ENCODE data around the gene TBC1D22B. TPM values are rescaled to one million over a fixed set of nuclear protein-coding genes. Genes with fewer than 3 reads are reported as not detected.

The TBC1D22B gene
- total and polyA plus RNA-seq, 2 of the 13 experiments (the other 11 are each of a cell fraction or from before 2014, with no cell fraction given) = 9.7 to 12.9 TPM

DNA sequence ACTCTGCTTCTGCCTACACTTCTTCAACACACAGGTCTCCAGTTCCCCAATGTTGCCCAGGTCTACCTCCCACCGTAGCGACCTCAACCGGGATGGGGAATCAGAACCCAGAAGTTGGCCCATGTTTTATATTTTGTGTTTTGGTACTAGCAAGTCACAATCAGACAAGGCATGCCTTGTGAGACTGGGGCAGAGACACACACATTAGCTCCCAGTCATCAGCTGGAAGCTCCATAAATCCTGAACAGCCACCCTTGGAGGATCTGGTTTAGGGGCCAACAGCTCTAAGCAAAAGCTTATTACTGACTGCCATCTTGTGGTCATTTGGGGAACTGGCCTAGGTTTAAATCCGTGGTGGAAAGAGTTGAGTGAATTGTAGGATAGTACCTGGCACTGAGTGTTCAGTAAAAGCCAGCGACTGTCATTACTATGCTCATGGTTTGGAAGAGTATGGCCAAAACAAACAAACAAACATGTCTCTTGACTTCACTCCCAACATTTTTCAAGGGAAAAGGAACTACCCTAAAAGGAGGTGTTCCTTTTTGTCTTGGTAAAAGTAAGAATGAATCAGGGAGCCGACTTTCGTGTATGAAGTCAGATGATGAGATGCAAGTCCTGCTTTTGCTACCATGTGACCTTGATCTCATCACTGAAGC, 47.1 kb upstream of the TBC1D22B start (continued):
- TF ChIP-seq, protein P1, sequence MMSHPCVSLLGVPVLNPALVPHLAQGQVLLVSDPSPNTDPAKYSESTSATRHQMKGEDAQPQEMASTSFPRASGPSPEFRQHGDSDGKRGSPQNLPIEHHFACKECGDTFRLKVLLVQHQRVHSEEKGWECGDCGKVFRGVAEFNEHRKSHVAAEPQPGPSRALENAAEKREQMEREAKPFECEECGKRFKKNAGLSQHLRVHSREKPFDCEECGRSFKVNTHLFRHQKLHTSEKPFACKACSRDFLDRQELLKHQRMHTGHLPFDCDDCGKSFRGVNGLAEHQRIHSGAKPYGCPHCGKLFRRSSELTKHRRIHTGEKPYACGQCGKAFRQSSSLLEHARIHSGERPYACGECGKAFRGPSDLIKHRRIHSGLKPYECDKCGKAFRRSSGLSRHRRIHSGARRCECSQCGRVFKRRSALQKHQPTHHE (CRISPR knock-in tag; IDR thresholded peaks at IDR 0.05; ENCODE audit: borderline replicate concordance) = no peak
- TF ChIP-seq ZXDC (CRISPR knock-in tag; IDR thresholded peaks at IDR 0.05) (no peak), TEAD3 (CRISPR knock-in tag; optimal IDR thresholded peaks at IDR 0.05; ENCODE audit: borderline replicate concordance) (peak; percentile 20), ZNF121 (CRISPR knock-in tag; IDR thresholded peaks at IDR 0.05) (peak; percentile 91), REPIN1 (CRISPR knock-in tag; IDR thresholded peaks at IDR 0.05; ENCODE audit: borderline replicate concordance, low read depth) (peak; percentile 39; the same call in 1 of the 2 replicates), MAFG (CRISPR knock-in tag; IDR thresholded peaks at IDR 0.05) (no peak), POGK (CRISPR knock-in tag; conservative IDR thresholded peaks at IDR 0.05) (no peak), RXRB (CRISPR knock-in tag; IDR thresholded peaks at IDR 0.05; ENCODE audit: borderline replicate concordance) (peak; percentile 34; the same call in 1 of the 2 replicates), SMARCE1 (IDR thresholded peaks at IDR 0.05; ENCODE audit: borderline replicate concordance) (no peak), GABPB1 (CRISPR knock-in tag; IDR thresholded peaks at IDR 0.05) (no peak), FOXK1 (CRISPR knock-in tag; IDR thresholded peaks at IDR 0.05; ENCODE audit: borderline replicate concordance, low read depth) (no peak), BHLHE40 (IDR thresholded peaks at IDR 0.05; ENCODE audit: low read length) (peak; percentile 17; the same call in 1 of the 2 replicates), IRF2 (CRISPR knock-in tag; IDR thresholded peaks at IDR 0.05) (peak; percentile 46; the same call in 1 of the 2 replicates), ZNF12 (CRISPR knock-in tag; IDR thresholded peaks at IDR 0.05) (no peak), JARID2 (CRISPR knock-in tag; IDR thresholded peaks at IDR 0.05; ENCODE audit: insufficient replicate concordance) (no peak), SAP130 (CRISPR knock-in tag; IDR thresholded peaks at IDR 0.05; ENCODE audit: low read depth) (peak; percentile 33; the same call in 1 of the 2 replicates), MED8 (CRISPR knock-in tag; IDR thresholded peaks at IDR 0.05; ENCODE audit: insufficient replicate concordance) (no peak), CTCF (CRISPR knock-in tag; IDR thresholded peaks at IDR 0.05) (peak; percentile 98), PHF21A (CRISPR knock-in tag; IDR thresholded peaks at IDR 0.05) (0 out of 2 replicates have a peak, but pooled peaks have one; percentile 42), RAD21 (CRISPR knock-in tag; IDR thresholded peaks at IDR 0.05) (peak; percentile 99), ZNF713 (CRISPR knock-in tag; IDR thresholded peaks at IDR 0.05) (no peak)
- TF ChIP-seq, protein P2, sequence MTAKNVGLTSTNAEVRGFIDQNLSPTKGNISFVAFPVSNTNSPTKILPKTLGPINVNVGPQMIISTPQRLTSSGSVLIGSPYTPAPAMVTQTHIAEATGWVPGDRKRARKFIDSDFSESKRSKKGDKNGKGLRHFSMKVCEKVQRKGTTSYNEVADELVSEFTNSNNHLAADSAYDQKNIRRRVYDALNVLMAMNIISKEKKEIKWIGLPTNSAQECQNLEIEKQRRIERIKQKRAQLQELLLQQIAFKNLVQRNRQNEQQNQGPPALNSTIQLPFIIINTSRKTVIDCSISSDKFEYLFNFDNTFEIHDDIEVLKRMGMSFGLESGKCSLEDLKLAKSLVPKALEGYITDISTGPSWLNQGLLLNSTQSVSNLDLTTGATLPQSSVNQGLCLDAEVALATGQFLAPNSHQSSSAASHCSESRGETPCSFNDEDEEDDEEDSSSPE (CRISPR knock-in tag; IDR thresholded peaks at IDR 0.05) = no peak

Data from HepG2 (cell line).